MCF 10A (cell line): ENCODE data around the gene UBB. TPM values are rescaled to one million over a fixed set of nuclear protein-coding genes. Genes with fewer than 3 reads are reported as not detected.
"Not testable (repeated sequence)": the region's sequence is repeated elsewhere in the genome, so short reads cannot be mapped to it uniquely, and the experiment has no call there.

Experiments
- BruUV-seq: library from RNA; stranded (reverse); fragments of 400-500 nt; replicated peaks from 2 replicates; lab custom pipeline; 2021; lab: Mats Ljungman, UMichigan
- CTCF ChIA-PET: fragments of 300-600 bp; sonication (Branson Sonifier 250); formaldehyde crosslinking; extraction: SDS; loops from one replicate; lab custom pipeline; 2021; ENCODE audit warnings: antibody characterized with exemption, inconsistent platforms; lab: Yijun Ruan, JAX
- POLR2A ChIA-PET: fragments of 300-600, 350-650 bp; sonication (Branson Sonifier 250); formaldehyde crosslinking; extraction: SDS; loops from one replicate; lab custom pipeline; 2020; ENCODE audit warnings: antibody characterized with exemption, inconsistent platforms; lab: Yijun Ruan, JAX
- DNase-seq: peaks from one replicate; pipeline ENCODE4 v3.0.0-alpha.2; 2018; ENCODE audit not compliant: unreplicated experiment
- H3K27ac Mint-ChIP-seq: one replicate; pipeline ENCODE4 v1.8.0; 2022; ENCODE audit warnings: mild to moderate bottlenecking, low read depth, mixed read lengths; ENCODE audit not compliant: unreplicated experiment
- H3K27me3 Mint-ChIP-seq: one replicate; pipeline ENCODE4 v1.8.0; 2022; ENCODE audit warnings: mixed read lengths; ENCODE audit not compliant: insufficient read depth, unreplicated experiment
- H3K36me3 Mint-ChIP-seq: one replicate; pipeline ENCODE4 v1.8.0; 2022; ENCODE audit warnings: mild to moderate bottlenecking, moderate library complexity, mixed read lengths; ENCODE audit not compliant: insufficient read depth, unreplicated experiment
- H3K4me1 Mint-ChIP-seq: one replicate; pipeline ENCODE4 v1.8.0; 2022; ENCODE audit warnings: mixed read lengths; ENCODE audit not compliant: insufficient read depth, unreplicated experiment
- H3K4me3 Mint-ChIP-seq: one replicate; pipeline ENCODE4 v1.8.0; 2022; ENCODE audit warnings: mild to moderate bottlenecking, moderate library complexity, mixed read lengths; ENCODE audit not compliant: unreplicated experiment
- H3K9me3 Mint-ChIP-seq: one replicate; pipeline ENCODE4 v1.8.0; 2022; ENCODE audit warnings: mixed read lengths; ENCODE audit not compliant: unreplicated experiment
- CTCF ChIP-seq: fragments of 200-600 bp; IDR thresholded peaks from one replicate; pipeline ENCODE4 v1.8.0; 2022; ENCODE audit warnings: antibody characterized with exemption, mild to moderate bottlenecking; ENCODE audit not compliant: unreplicated experiment
- intact Hi-C: fragments of 100-400 bp; cut with micrococcal nuclease; formaldehyde crosslinking; loops from 2 replicates; pipeline ENCODE4 v1.14.1; 2022
- total RNA-seq: library from RNA; stranded (reverse); gene quantifications from 2 replicates; pipeline ENCODE4 v1.2.3, GENCODE V29; 2022

UBB gene
- total RNA-seq, 1 experiment from 2014 or later, result 626 TPM

DNA sequence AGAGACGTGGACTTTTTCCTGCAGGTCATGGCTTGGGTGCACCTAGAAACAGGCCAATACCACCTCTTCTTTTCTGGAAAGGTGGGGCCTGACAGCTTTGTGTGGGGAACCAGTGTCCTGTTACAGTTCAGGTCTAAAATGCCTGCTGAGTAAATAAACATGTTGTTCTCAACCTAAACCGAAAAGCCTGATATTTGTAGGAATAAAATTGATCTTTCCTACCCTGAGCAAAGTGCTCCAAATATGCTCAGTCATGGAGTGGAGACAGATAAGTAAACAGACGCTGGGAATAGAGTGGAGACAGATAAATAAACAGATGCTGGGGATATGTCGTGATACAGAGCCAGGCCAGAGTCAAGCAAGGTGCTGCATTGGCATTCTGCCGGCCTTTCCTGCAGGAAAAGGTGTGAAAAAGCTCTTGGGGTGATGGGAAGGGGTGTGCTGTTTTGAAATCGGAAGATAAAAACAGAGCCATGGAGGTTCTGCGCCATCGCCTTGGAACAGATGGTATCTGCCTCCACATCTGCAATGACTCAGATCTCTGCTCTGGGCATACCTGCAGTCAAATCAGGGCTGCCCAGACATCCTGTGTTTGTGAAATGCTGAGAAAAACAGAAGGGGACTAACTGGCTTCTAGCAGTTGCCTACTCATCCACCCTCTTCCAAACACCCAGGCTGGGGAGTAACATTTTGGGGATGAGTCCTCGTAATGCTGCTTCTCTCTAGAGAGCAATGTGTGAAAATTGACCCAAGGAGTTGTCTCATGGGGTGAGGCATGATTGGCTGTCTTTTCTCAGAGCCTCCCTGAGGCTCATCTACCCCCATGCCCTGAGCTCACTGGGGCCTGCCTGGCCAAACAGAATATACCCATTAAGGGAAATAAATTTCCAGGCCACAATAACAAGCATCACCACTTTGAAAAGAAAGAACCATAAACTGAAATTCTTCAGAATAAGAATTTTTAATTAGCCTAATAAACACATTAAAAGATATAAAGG is 17.7 kb downstream of the UBB start:
- POLR2A ChIA-PET, result interaction anchor here (1.2 kb wide), 2 partner anchors 26 to 40 kb away, joined by 4 to 8 read pairs; no protein-coding TSS in a partner anchor
- TF ChIP-seq CTCF, result no peak
- peak overlapping the region; percentile 44 for H3K27ac Mint-ChIP-seq

GRCh38 chr17:16403847-16404246 is 23.0 kb downstream of the UBB start:
- H3K36me3 Mint-ChIP-seq, H3K4me3 Mint-ChIP-seq, BruUV-seq, H3K27me3 Mint-ChIP-seq, CTCF ChIA-PET, H3K27ac Mint-ChIP-seq, H3K9me3 Mint-ChIP-seq, POLR2A ChIA-PET, intact Hi-C loops, DNase-seq: not testable (repeated sequence)
- H3K4me1 Mint-ChIP-seq, result peaks cover 13% of the 10 kb centered on the region

More for the DNA sequence above, 17.7 kb downstream of the UBB start:
- H3K9me3 Mint-ChIP-seq, result no peaks in the 10 kb centered on the region
- no peak overlapping the region for H3K4me3 Mint-ChIP-seq
- peaks cover 9% of the 10 kb centered on the region for H3K4me1 Mint-ChIP-seq
- H3K27me3 Mint-ChIP-seq, result no peaks in the 10 kb centered on the region
- CTCF ChIA-PET, result interaction anchor here (1.1 kb wide), 1 partner anchor 11 kb away, joined by 4 read pairs; no protein-coding TSS in a partner anchor
- peak; percentile 57 for DNase-seq
- intact Hi-C loops, result no loop called here
- H3K36me3 Mint-ChIP-seq, result no peaks in the 10 kb centered on the region
- no TSS peak for BruUV-seq

DNA sequence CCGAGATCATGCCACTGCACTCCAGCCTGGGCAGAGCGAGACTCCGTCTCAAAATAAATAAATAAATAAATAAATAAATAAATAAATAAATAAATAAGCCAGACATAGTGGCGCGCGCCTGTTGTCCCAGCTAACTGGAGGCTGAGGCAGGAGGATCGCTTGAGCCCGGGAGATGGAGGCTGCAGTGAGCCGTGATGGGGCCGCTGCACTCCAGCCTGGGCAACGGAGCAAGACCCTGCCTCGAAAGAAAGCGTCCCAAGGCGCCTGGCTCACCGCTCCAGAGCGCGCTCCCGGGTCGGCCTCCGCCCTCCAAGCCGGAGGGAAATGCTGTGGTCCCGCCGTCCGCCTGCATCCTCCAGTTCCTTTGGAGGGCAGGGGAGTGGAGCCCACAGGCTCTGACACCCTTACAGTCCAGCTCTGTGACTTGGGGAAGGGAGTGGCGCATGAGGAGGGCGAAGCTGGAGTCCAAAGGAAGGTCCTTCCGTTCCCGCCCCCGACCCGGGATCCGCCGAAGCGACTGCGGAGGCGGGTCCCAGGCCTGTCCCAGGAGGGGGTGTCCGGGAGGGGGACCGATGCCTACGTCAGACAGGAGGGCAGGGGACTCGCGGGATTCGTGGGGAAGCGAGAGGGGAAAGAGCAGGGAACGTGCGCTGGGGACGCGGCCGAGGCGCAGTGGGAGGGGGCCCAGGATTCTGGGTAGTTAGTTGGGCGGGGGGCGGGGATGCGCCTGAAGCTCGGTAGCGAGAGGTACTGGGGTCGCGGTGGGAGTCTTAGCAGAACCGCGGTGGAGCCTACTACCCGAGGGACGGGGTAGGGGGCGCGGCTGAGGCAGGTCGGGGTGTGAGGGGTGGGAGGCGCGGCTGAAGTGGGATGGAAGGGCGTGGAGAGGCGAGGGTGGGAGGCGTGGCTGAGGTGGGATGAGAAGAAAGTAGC is 26.1 kb downstream of the UBB start:
- no peak overlapping the region for H3K27ac Mint-ChIP-seq

More for the DNA sequence above, 26.1 kb downstream of the UBB start:
- BruUV-seq, result no TSS peak
- H3K4me3 Mint-ChIP-seq, result no peak overlapping the region
- H3K9me3 Mint-ChIP-seq, result no peaks in the 10 kb centered on the region
- H3K27me3 Mint-ChIP-seq, result no peaks in the 10 kb centered on the region
- no peak for TF ChIP-seq CTCF
- H3K4me1 Mint-ChIP-seq, result peaks cover 11% of the 10 kb centered on the region
- ChIA-PET POLR2A (interaction anchor here (1.7 to 2.0 kb wide), 2 partner anchors 32 to 34 kb away, joined by 8 read pairs; no protein-coding TSS in a partner anchor), CTCF (interaction anchor here (0.6 kb wide), 1 partner anchor 248 kb away, joined by 4 read pairs; no protein-coding TSS in a partner anchor)
- intact Hi-C loops, result no loop called here
- no peak for DNase-seq
- no peaks in the 10 kb centered on the region for H3K36me3 Mint-ChIP-seq
